Right cardiac atrium (tissue), 5 donors: ENCODE data around the gene VMP1. TPM values are rescaled to one million over a fixed set of nuclear protein-coding genes. Genes with fewer than 3 reads are reported as not detected.

Experiments
- microRNA-seq, 2 donors: library from miRNA; unstranded; fragments of <30 nt; microRNA quantifications; one replicate each; pipeline ENCODE4 v1.2.0, GENCODE V29; 2020 to 2021
- polyA plus RNA-seq: library from polyadenylated mRNA; stranded (reverse); fragments of 200-250 nt; gene quantifications from one replicate; pipeline ENCODE4 v1.2.3, GENCODE V29; 2013
- total RNA-seq, 4 donors: library from RNA; stranded (reverse); fragmentation: NEBNext Ultra II Directional; extraction: Animal tissue kit (Norgen Biotek cat#: 25700); gene quantifications; one replicate each; pipeline ENCODE4 v1.2.1, GENCODE V29; 2021
- donor health status: healthy with polysubstance abuse.
- donor health status: DM: no; HTN: yes; CAD: no.
- donor health status: DM: no; HTN: no; CAD: no.
- donor health status: DM: no; HTN: yes; CAD: no; lungs with severe emphysema.
- donor health status: DM: yes; HTN: yes; CAD: no.

Gene VMP1
- total and polyA plus RNA-seq, 5 donors = 60.7 to 106 (median 68.3) TPM

Small RNA genes within 50 kb of the gene (microRNA-seq; reads per million reads assigned to microRNA genes)
- 23,817 to 125,835 reads per million in 2 donors for gene MIR21

Other genes with a start within 250 kb of the VMP1 start
- gene DHX40, start 142.0 kb upstream of the VMP1 start, total RNA-seq = 10 to 100 TPM; 17.2 to 21.7 (median 19.1) TPM
- gene DHX40, start 142.0 kb upstream of the VMP1 start, polyA plus RNA-seq = 8.0 TPM
- gene CLTC, start 87.8 kb upstream of the VMP1 start, total RNA-seq = 100 to 1,000 TPM; 141 to 203 (median 186) TPM
- gene CLTC, start 87.8 kb upstream of the VMP1 start, polyA plus RNA-seq = 108 TPM
- gene PTRH2, start 224 bp upstream of the VMP1 start, total RNA-seq = 10 to 100 TPM in 3 of 4 donors, 1 to 10 TPM in 1; 8.0 to 14.8 (median 11.2) TPM
- 18.9 TPM for gene PTRH2, start 224 bp upstream of the VMP1 start, polyA plus RNA-seq
- 1 to 10 TPM; 7.1 to 8.5 (median 8.3) TPM for gene TUBD1, start 185.3 kb downstream of the VMP1 start, total RNA-seq
- 5.1 TPM for gene TUBD1, start 185.3 kb downstream of the VMP1 start, polyA plus RNA-seq
- gene RPS6KB1, start 185.5 kb downstream of the VMP1 start, total RNA-seq = 10 to 100 TPM; 21.9 to 31.3 (median 28.0) TPM
- 7.8 TPM for gene RPS6KB1, start 185.5 kb downstream of the VMP1 start, polyA plus RNA-seq